ENCODE data around the gene GPNMB. TPM values are rescaled to one million over a fixed set of nuclear protein-coding genes. Genes with fewer than 3 reads are reported as not detected.

Gene GPNMB
- total RNA-seq, 2 donors from 2014 or later: 0.99 to 1.1 TPM

GRCh38 chr7:23264916-23265458, 18.4 kb downstream of the GPNMB start:
- Histone ChIP-seq H3K4me3 (ENCODE audit: low read length) (no peak overlapping the region), H3K27ac (ENCODE audit: low read depth, low read length) (no peak overlapping the region), H3K27me3 (ENCODE audit: control insufficient read depth, insufficient read depth, low read length, poor library complexity, severe bottlenecking) (no peaks in the 10 kb centered on the region), H3K36me3 (ENCODE audit: control insufficient read depth, insufficient read depth, low read length) (no peaks in the 10 kb centered on the region), H3K4me1 (ENCODE audit: control insufficient read depth, insufficient read depth, low read length) (no peaks in the 10 kb centered on the region), H3K9me3 (ENCODE audit: control insufficient read depth, low read length) (no peaks in the 10 kb centered on the region), H3K9ac (ENCODE audit: extremely low read depth, low read length, poor library complexity, severe bottlenecking) (no peak overlapping the region)
- TF ChIP-seq CTCF (conservative IDR thresholded peaks at IDR 0.05): no peak
- Mint-ChIP-seq H3K4me3 (no peak overlapping the region), H3K9me3 (no peaks in the 10 kb centered on the region), H3K4me1 (no peaks in the 10 kb centered on the region), H3K27me3 (ENCODE audit: insufficient read depth) (no peaks in the 10 kb centered on the region), H3K36me3 (ENCODE audit: low read depth) (no peaks in the 10 kb centered on the region), H3K27ac (no peak overlapping the region)
- 84 to 90% methylated on average over 5 to 7 of the region's 7 CpGs for WGBS, 2 experiments (ENCODE audit: insufficient coverage in 1 of 2, insufficient read length in 1 of 2)
- DNase-seq: peak; percentile 9

GRCh38 chr7:23266918-23267317, 20.3 kb downstream of the GPNMB start:
- Histone ChIP-seq H3K4me3 (ENCODE audit: low read length) (no peak overlapping the region), H3K27me3 (ENCODE audit: control insufficient read depth, insufficient read depth, low read length, poor library complexity, severe bottlenecking) (no peaks in the 10 kb centered on the region), H3K4me1 (ENCODE audit: control insufficient read depth, insufficient read depth, low read length) (no peaks in the 10 kb centered on the region), H3K9me3 (ENCODE audit: control insufficient read depth, low read length) (no peaks in the 10 kb centered on the region), H3K27ac (ENCODE audit: low read depth, low read length) (no peak overlapping the region), H3K36me3 (ENCODE audit: control insufficient read depth, insufficient read depth, low read length) (no peaks in the 10 kb centered on the region), H3K9ac (ENCODE audit: extremely low read depth, low read length, poor library complexity, severe bottlenecking) (no peak overlapping the region)
- peak; percentile 17 for DNase-seq
- H3K4me3 Mint-ChIP-seq: no peak overlapping the region
- no peaks in the 10 kb centered on the region for H3K4me1 Mint-ChIP-seq
- no peaks in the 10 kb centered on the region for H3K27me3 Mint-ChIP-seq (ENCODE audit: insufficient read depth)
- H3K27ac Mint-ChIP-seq: no peak overlapping the region
- no peaks in the 10 kb centered on the region for H3K9me3 Mint-ChIP-seq
- no peaks in the 10 kb centered on the region for H3K36me3 Mint-ChIP-seq (ENCODE audit: low read depth)
- no peak for TF ChIP-seq CTCF (conservative IDR thresholded peaks at IDR 0.05)
- WGBS, 2 experiments (ENCODE audit: insufficient coverage in 1 of 2, insufficient read length in 1 of 2): 96% methylated on average over 2 of the region's 2 CpGs; no CpG with 5 or more reads in 1 of the 2 experiments

DNA sequence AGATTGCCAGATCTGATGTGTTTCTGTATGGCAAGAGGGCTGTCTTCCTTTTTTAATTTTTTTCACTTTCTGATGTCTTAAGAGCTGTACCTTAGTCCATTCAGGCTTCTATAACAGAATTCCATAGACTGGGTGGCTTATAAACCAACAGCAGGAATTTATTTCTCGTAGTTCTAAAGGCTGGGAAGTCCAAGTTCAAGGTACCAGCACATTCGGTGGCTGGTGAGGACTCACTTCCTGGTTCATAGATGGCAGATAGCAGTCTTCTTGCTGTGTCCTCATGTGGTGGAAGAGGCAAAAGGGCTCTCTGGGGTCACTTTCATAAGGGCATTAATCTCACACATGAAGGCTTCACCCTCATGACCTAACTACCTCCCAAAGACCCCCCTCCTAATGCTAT, 20.8 kb downstream of the GPNMB start:
- Mint-ChIP-seq H3K4me1 (no peaks in the 10 kb centered on the region), H3K4me3 (no peak overlapping the region), H3K36me3 (ENCODE audit: low read depth) (no peaks in the 10 kb centered on the region), H3K9me3 (no peaks in the 10 kb centered on the region), H3K27me3 (ENCODE audit: insufficient read depth) (peaks cover 3% of the 10 kb centered on the region), H3K27ac (no peak overlapping the region)
- no peak overlapping the region for H3K9ac ChIP-seq (ENCODE audit: extremely low read depth, low read length, poor library complexity, severe bottlenecking)
- no peak for TF ChIP-seq CTCF (conservative IDR thresholded peaks at IDR 0.05)
- H3K4me1 ChIP-seq (ENCODE audit: control insufficient read depth, insufficient read depth, low read length): no peaks in the 10 kb centered on the region
- no peak for DNase-seq
- H3K4me3 ChIP-seq (ENCODE audit: low read length): no peak overlapping the region
- H3K27ac ChIP-seq (ENCODE audit: low read depth, low read length): no peak overlapping the region
- H3K9me3 ChIP-seq (ENCODE audit: control insufficient read depth, low read length): no peaks in the 10 kb centered on the region
- H3K36me3 ChIP-seq (ENCODE audit: control insufficient read depth, insufficient read depth, low read length): no peaks in the 10 kb centered on the region
- 90 to 94% methylated on average over 2 of the region's 2 CpGs for WGBS, 2 experiments (ENCODE audit: insufficient coverage in 1 of 2, insufficient read length in 1 of 2)
- H3K27me3 ChIP-seq (ENCODE audit: control insufficient read depth, insufficient read depth, low read length, poor library complexity, severe bottlenecking): no peaks in the 10 kb centered on the region
